GM21515 (cell line): Measurements from ENCODE around the gene SBK2.
"Not testable (repeated sequence)": the region's sequence is repeated elsewhere in the genome, so short reads cannot be mapped to it uniquely, and the experiment has no call there.

Experiments used
- ATAC-seq: cut with Tn5 transposase; IDR thresholded peaks from one replicate; pipeline ENCODE4 v1.9.1; 2021; ENCODE audit not compliant: unreplicated experiment

SBK2 gene

GRCh38 chr19:55536366-55536765 lies 567 bp downstream of the SBK2 start:
- no peak for ATAC-seq

GRCh38 chr19:55535965-55536350 lies 975 bp downstream of the SBK2 start:
- ATAC-seq, result no peak

- no peak for ATAC-seq
Measured at GRCh38 chr19:55535173-55535964, 1.6 kb downstream of the SBK2 start.

- ATAC-seq, result not testable (repeated sequence)
Measured at GRCh38 chr19:55534280-55534679, 2.7 kb downstream of the SBK2 start.

GRCh38 chr19:55530996-55531395 lies 5.9 kb downstream of the SBK2 start:
- no peak for ATAC-seq

- ATAC-seq, result no peak
Measured at GRCh38 chr19:55529636-55530234, 7.2 kb downstream of the SBK2 start.

- no peak for ATAC-seq
Measured at GRCh38 chr19:55528030-55528803, 8.7 kb downstream of the SBK2 start.

- ATAC-seq, result no peak
Measured at GRCh38 chr19:55527197-55528029, 9.5 kb downstream of the SBK2 start.

GRCh38 chr19:55526216-55527196 lies 10.4 kb downstream of the SBK2 start:
- ATAC-seq, result no peak

GRCh38 chr19:55525289-55526101 lies 11.4 kb downstream of the SBK2 start:
- no peak for ATAC-seq

GRCh38 chr19:55520691-55521292 lies 16.1 kb downstream of the SBK2 start:
- no peak for ATAC-seq

- ATAC-seq, result no peak
Measured at GRCh38 chr19:55519451-55520311, 17.3 kb downstream of the SBK2 start.

GRCh38 chr19:55516878-55517620 lies 19.9 kb downstream of the SBK2 start:
- peak; percentile 99 for ATAC-seq

GRCh38 chr19:55508120-55508519 lies 28.8 kb downstream of the SBK2 start:
- no peak for ATAC-seq

GRCh38 chr19:55504981-55505380 lies 32.0 kb downstream of the SBK2 start:
- ATAC-seq, result no peak

- peak; percentile 8 for ATAC-seq
Measured at GRCh38 chr19:55504252-55504603, 32.7 kb downstream of the SBK2 start.
